Neural crest cell (in vitro differentiated cells): ENCODE data around the gene NAA35. TPM values are rescaled to one million over a fixed set of nuclear protein-coding genes. Genes with fewer than 3 reads are reported as not detected.

Source experiments
- DNase-seq: peaks from one replicate; pipeline ENCODE4 v3.0.0; 2021; ENCODE audit warnings: low read depth, mixed read lengths, low spot score
- H3K27ac Mint-ChIP-seq: one replicate; pipeline ENCODE4 v1.8.0; 2021; ENCODE audit warnings: mild to moderate bottlenecking, mixed read lengths; ENCODE audit not compliant: unreplicated experiment
- H3K27me3 Mint-ChIP-seq: 2 replicates; pipeline ENCODE4 v1.8.0; 2021; ENCODE audit warnings: low read depth, mild to moderate bottlenecking, mixed read lengths
- H3K36me3 Mint-ChIP-seq: 2 replicates; pipeline ENCODE4 v1.8.0; 2021; ENCODE audit warnings: low read depth, mild to moderate bottlenecking, mixed read lengths
- H3K4me1 Mint-ChIP-seq: 2 replicates; pipeline ENCODE4 v1.8.0; 2021; ENCODE audit warnings: mixed read lengths
- H3K4me3 Mint-ChIP-seq: one replicate; pipeline ENCODE4 v1.8.0; 2021; ENCODE audit warnings: mild to moderate bottlenecking, mixed read lengths
- H3K9me3 Mint-ChIP-seq: 2 replicates; pipeline ENCODE4 v1.8.0; 2021; ENCODE audit warnings: mixed read lengths
- total RNA-seq: library from RNA; stranded (reverse); gene quantifications from 2 replicates; pipeline ENCODE4 v1.2.1, GENCODE V29; 2021
- TF ChIP-seq, protein P1 (sequence below): fragments of 200-600 bp; sonication (generic); conservative IDR thresholded peaks from 2 replicates; pipeline ENCODE4 v1.5.0; 2021; ENCODE audit warnings: antibody characterized with exemption, mild to moderate bottlenecking

NAA35 gene
- total RNA-seq, 1 donor from 2014 or later, result 35.3 TPM

- TF ChIP-seq, protein P1, sequence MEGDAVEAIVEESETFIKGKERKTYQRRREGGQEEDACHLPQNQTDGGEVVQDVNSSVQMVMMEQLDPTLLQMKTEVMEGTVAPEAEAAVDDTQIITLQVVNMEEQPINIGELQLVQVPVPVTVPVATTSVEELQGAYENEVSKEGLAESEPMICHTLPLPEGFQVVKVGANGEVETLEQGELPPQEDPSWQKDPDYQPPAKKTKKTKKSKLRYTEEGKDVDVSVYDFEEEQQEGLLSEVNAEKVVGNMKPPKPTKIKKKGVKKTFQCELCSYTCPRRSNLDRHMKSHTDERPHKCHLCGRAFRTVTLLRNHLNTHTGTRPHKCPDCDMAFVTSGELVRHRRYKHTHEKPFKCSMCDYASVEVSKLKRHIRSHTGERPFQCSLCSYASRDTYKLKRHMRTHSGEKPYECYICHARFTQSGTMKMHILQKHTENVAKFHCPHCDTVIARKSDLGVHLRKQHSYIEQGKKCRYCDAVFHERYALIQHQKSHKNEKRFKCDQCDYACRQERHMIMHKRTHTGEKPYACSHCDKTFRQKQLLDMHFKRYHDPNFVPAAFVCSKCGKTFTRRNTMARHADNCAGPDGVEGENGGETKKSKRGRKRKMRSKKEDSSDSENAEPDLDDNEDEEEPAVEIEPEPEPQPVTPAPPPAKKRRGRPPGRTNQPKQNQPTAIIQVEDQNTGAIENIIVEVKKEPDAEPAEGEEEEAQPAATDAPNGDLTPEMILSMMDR, result no peak
- Mint-ChIP-seq H3K4me1 (no peaks in the 10 kb centered on the region), H3K4me3 (no peak overlapping the region), H3K36me3 (peaks cover 25% of the 10 kb centered on the region), H3K27me3 (no peaks in the 10 kb centered on the region), H3K27ac (peak overlapping the region; percentile 90), H3K9me3 (no peaks in the 10 kb centered on the region)
- no peak for DNase-seq
Observed at GRCh38 chr9:86040861-86041155, 99.9 kb downstream of the NAA35 start.

GRCh38 chr9:86041311-86041741 is 100.4 kb downstream of the NAA35 start:
- Mint-ChIP-seq H3K9me3 (no peaks in the 10 kb centered on the region), H3K27ac (peak overlapping the region; percentile 71), H3K36me3 (peaks cover 26% of the 10 kb centered on the region), H3K4me1 (no peaks in the 10 kb centered on the region), H3K27me3 (no peaks in the 10 kb centered on the region), H3K4me3 (no peak overlapping the region)
- no peak for DNase-seq
- TF ChIP-seq, protein P1, result no peak

GRCh38 chr9:86042199-86042978 is 101.4 kb downstream of the NAA35 start:
- Mint-ChIP-seq H3K4me3 (no peak overlapping the region), H3K36me3 (peaks cover 24% of the 10 kb centered on the region), H3K27ac (peak overlapping the region; percentile 90), H3K27me3 (no peaks in the 10 kb centered on the region), H3K9me3 (no peaks in the 10 kb centered on the region), H3K4me1 (no peaks in the 10 kb centered on the region)
- TF ChIP-seq, protein P1, result no peak
- DNase-seq, result no peak

GRCh38 chr9:86043586-86043985 is 102.6 kb downstream of the NAA35 start:
- DNase-seq, result no peak
- no peak overlapping the region for H3K27ac Mint-ChIP-seq
- no peak overlapping the region for H3K4me3 Mint-ChIP-seq
- TF ChIP-seq, protein P1, result no peak
- H3K27me3 Mint-ChIP-seq, result no peaks in the 10 kb centered on the region
- no peaks in the 10 kb centered on the region for H3K9me3 Mint-ChIP-seq
- peaks cover 22% of the 10 kb centered on the region for H3K36me3 Mint-ChIP-seq
- no peaks in the 10 kb centered on the region for H3K4me1 Mint-ChIP-seq

- H3K27me3 Mint-ChIP-seq, result no peaks in the 10 kb centered on the region
- peaks cover 19% of the 10 kb centered on the region for H3K36me3 Mint-ChIP-seq
- no peak for DNase-seq
- H3K27ac Mint-ChIP-seq, result no peak overlapping the region
- no peak overlapping the region for H3K4me3 Mint-ChIP-seq
- no peaks in the 10 kb centered on the region for H3K4me1 Mint-ChIP-seq
- no peaks in the 10 kb centered on the region for H3K9me3 Mint-ChIP-seq
- TF ChIP-seq, protein P1, result peak; percentile 18
Observed at GRCh38 chr9:86043999-86044398, 103.1 kb downstream of the NAA35 start.
